IPS DF 6.9 (cell line): ENCODE results near the gene ARFIP1.
"Not testable (repeated sequence)": the region's sequence is repeated elsewhere in the genome, so short reads cannot be mapped to it uniquely, and the experiment has no call there.

ENCODE experiments used
- DNase-seq: peaks from one replicate; pipeline ENCODE4 v3.0.0-alpha.2; 2013; ENCODE audit warnings: low read depth, low spot score
- H3K27ac ChIP-seq: one replicate; pipeline ENCODE4 v1.5.1; 2013; ENCODE audit warnings: low read length, control low read depth
- H3K27me3 ChIP-seq: 2 replicates; pipeline ENCODE4 v1.6.1; 2013; ENCODE audit warnings: mild to moderate bottlenecking, low read length; ENCODE audit not compliant: control insufficient read depth, insufficient read depth
- H3K36me3 ChIP-seq: 2 replicates; pipeline ENCODE4 v1.6.1; 2013; ENCODE audit warnings: low read length; ENCODE audit not compliant: control insufficient read depth, insufficient read depth
- H3K4me1 ChIP-seq: 2 replicates; pipeline ENCODE4 v1.6.1; 2013; ENCODE audit warnings: low read length; ENCODE audit not compliant: control insufficient read depth, insufficient read depth
- H3K4me3 ChIP-seq: 2 replicates; pipeline ENCODE4 v1.5.1; 2013; ENCODE audit warnings: mild to moderate bottlenecking, low read length
- H3K9me3 ChIP-seq: 2 replicates; pipeline ENCODE4 v1.6.1; 2013; ENCODE audit warnings: low read length, inconsistent platforms; ENCODE audit not compliant: control insufficient read depth, insufficient read depth
- WGBS: extraction: QIAGEN DNeasy Blood & Tissue Kit; methylation state at CpG from one replicate; pipeline ENCODE4 v1.1.7; 2013; ENCODE audit warnings: mixed read lengths, missing lambda C conversion rate; ENCODE audit not compliant: insufficient read length, insufficient coverage; 5-methylcytosine and 5-hydroxymethylcytosine counted together

ARFIP1 gene

DNA sequence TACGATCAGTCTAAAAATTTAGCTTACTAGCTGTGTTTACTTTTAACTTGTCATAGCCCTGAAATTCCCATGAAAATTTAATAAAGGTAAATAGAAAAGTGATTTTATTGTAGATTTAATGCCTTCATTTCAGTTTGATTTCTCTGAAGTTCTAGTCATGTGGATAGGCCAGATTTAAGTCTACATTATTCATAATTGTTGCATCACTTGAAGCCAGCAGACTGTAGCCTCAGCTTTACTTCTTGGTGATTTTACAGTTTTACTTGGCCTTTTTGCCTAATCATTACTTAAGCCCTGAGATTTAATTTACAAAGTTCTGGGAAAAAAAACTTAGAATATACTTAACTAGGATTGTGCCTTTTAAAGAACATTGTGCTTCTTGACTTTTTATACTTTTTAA, 82.9 kb downstream of the ARFIP1 start:
- Histone ChIP-seq H3K27ac (no peak overlapping the region), H3K27me3 (no peaks in the 10 kb centered on the region), H3K9me3 (no peaks in the 10 kb centered on the region), H3K4me1 (no peaks in the 10 kb centered on the region), H3K4me3 (no peak overlapping the region), H3K36me3 (no peaks in the 10 kb centered on the region)
- WGBS = no CpG with 5 or more reads among the region's 1 CpG
- no peak for DNase-seq

GRCh38 chr4:152864361-152864760, 84.6 kb downstream of the ARFIP1 start:
- H3K9me3 ChIP-seq = no peaks in the 10 kb centered on the region
- no peaks in the 10 kb centered on the region for H3K4me1 ChIP-seq
- no peak overlapping the region for H3K4me3 ChIP-seq
- no peak for DNase-seq
- H3K27me3 ChIP-seq = no peaks in the 10 kb centered on the region
- H3K36me3 ChIP-seq = no peaks in the 10 kb centered on the region
- WGBS = no CpG with 5 or more reads among the region's 2 CpGs
- no peak overlapping the region for H3K27ac ChIP-seq

- not testable (repeated sequence) for H3K27me3 ChIP-seq, H3K4me3 ChIP-seq, H3K4me1 ChIP-seq, DNase-seq, H3K36me3 ChIP-seq, H3K9me3 ChIP-seq, H3K27ac ChIP-seq
- no CpG with 5 or more reads among the region's 44 CpGs for WGBS
Observed at GRCh38 chr4:152866432-152866993, 86.8 kb downstream of the ARFIP1 start.

DNA sequence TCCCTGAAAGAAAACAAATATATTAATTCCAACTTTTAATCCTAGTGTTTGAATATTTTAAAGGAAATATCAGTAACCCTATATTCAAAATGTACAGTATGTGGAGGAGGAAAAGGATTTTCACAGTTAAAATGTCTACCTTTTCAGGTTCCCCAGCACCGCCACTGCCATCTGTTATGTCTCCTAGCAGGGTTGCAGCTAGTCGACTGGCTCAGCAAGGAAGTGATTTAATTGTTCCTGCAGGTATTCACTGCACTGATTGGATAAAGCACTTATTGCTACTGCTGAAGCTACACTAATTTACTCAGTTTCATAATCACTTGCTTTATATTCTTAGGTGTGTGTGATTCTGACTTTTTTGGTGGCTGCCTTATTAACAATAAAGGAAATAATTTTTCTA, 90.9 kb downstream of the ARFIP1 start:
- WGBS = no CpG with 5 or more reads among the region's 2 CpGs
- Histone ChIP-seq H3K27ac (no peak overlapping the region), H3K9me3 (no peaks in the 10 kb centered on the region), H3K4me1 (no peaks in the 10 kb centered on the region), H3K27me3 (no peaks in the 10 kb centered on the region), H3K4me3 (no peak overlapping the region), H3K36me3 (peaks cover 3% of the 10 kb centered on the region; the same call in 1 of the 2 replicates)
- DNase-seq = no peak

- no peak overlapping the region for H3K4me3 ChIP-seq
- no peak overlapping the region for H3K27ac ChIP-seq
- no peaks in the 10 kb centered on the region for H3K27me3 ChIP-seq
- no peak for DNase-seq
- no peaks in the 10 kb centered on the region for H3K4me1 ChIP-seq
- peaks cover 6% of the 10 kb centered on the region; the same call in 1 of the 2 replicates for H3K36me3 ChIP-seq
- no peaks in the 10 kb centered on the region for H3K9me3 ChIP-seq
Observed at GRCh38 chr4:152875261-152875660, 95.5 kb downstream of the ARFIP1 start.

DNA sequence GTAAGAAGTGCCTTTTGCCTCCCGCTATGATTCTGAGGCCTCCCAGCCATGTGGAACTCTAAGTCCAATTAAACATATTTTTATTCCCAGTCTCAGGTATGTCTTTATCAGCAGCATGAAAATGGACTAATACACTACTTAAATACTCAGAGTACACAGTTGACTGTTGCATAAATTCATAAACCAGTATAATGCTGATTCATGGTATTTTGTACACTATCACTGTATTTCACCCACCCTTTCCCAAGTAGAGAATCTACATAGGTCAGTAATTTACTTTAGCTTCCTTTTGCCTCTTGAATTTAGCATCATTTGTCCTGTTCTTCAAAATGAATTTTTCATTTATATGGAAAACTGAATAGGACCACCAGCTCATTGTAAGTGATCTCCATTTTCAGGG, 98.1 kb downstream of the ARFIP1 start:
- H3K27me3 ChIP-seq = no peaks in the 10 kb centered on the region
- no peaks in the 10 kb centered on the region for H3K9me3 ChIP-seq
- no peak overlapping the region for H3K4me3 ChIP-seq
- no CpG with 5 or more reads among the region's 1 CpG for WGBS
- peaks cover 6% of the 10 kb centered on the region; the same call in 1 of the 2 replicates for H3K36me3 ChIP-seq
- H3K27ac ChIP-seq = no peak overlapping the region
- DNase-seq = no peak
- H3K4me1 ChIP-seq = no peaks in the 10 kb centered on the region

GRCh38 chr4:152880263-152880662, 100.5 kb downstream of the ARFIP1 start:
- H3K4me3 ChIP-seq = no peak overlapping the region
- H3K27ac ChIP-seq = no peak overlapping the region
- H3K36me3 ChIP-seq = peaks cover 2% of the 10 kb centered on the region; the same call in 1 of the 2 replicates
- H3K27me3 ChIP-seq = no peaks in the 10 kb centered on the region
- no peak for DNase-seq
- WGBS = 100% methylated on average over 1 of the region's 2 CpGs
- no peaks in the 10 kb centered on the region for H3K4me1 ChIP-seq
- H3K9me3 ChIP-seq = no peaks in the 10 kb centered on the region

- Histone ChIP-seq H3K9me3 (no peaks in the 10 kb centered on the region), H3K4me1 (no peaks in the 10 kb centered on the region), H3K36me3 (0 out of 2 replicates have a peak, but pooled peaks cover 2% of the 10 kb centered on the region), H3K27ac (no peak overlapping the region), H3K27me3 (no peaks in the 10 kb centered on the region), H3K4me3 (no peak overlapping the region)
- DNase-seq = no peak
- 100% methylated on average over 1 of the region's 1 CpG for WGBS
Observed at GRCh38 chr4:152881974-152882373, 102.2 kb downstream of the ARFIP1 start.

GRCh38 chr4:152885185-152885584, 105.4 kb downstream of the ARFIP1 start:
- no peaks in the 10 kb centered on the region; the same call in 1 of the 2 replicates for H3K36me3 ChIP-seq
- no CpG with 5 or more reads among the region's 5 CpGs for WGBS

GRCh38 chr4:152886201-152886600, 106.4 kb downstream of the ARFIP1 start:
- Histone ChIP-seq H3K36me3 (no peaks in the 10 kb centered on the region; the same call in 1 of the 2 replicates), H3K27ac (no peak overlapping the region), H3K4me1 (no peaks in the 10 kb centered on the region), H3K27me3 (no peaks in the 10 kb centered on the region), H3K4me3 (no peak overlapping the region), H3K9me3 (no peaks in the 10 kb centered on the region)
- DNase-seq = no peak
- no CpG with 5 or more reads among the region's 1 CpG for WGBS

More at GRCh38 chr4:152885185-152885584, 105.4 kb downstream of the ARFIP1 start:
- Histone ChIP-seq H3K27me3 (no peaks in the 10 kb centered on the region), H3K27ac (no peak overlapping the region), H3K4me1 (no peaks in the 10 kb centered on the region), H3K9me3 (no peaks in the 10 kb centered on the region), H3K4me3 (no peak overlapping the region)
- no peak for DNase-seq

- DNase-seq = no peak
- H3K9me3 ChIP-seq = no peaks in the 10 kb centered on the region
- no peaks in the 10 kb centered on the region for H3K4me1 ChIP-seq
- H3K27ac ChIP-seq = no peak overlapping the region
- H3K27me3 ChIP-seq = no peaks in the 10 kb centered on the region
- H3K36me3 ChIP-seq = no peaks in the 10 kb centered on the region; the same call in 1 of the 2 replicates
- H3K4me3 ChIP-seq = no peak overlapping the region
- 100% methylated on average over 1 of the region's 6 CpGs for WGBS
Observed at GRCh38 chr4:152887981-152888380, 108.2 kb downstream of the ARFIP1 start.
